ENCODE results near the gene ALK.

Gene ALK

GRCh38 chr2:29213888-29214291, 707.5 kb downstream of the ALK start:
- Histone ChIP-seq H3K27ac (ENCODE audit: low read depth, low read length, poor library complexity, severe bottlenecking) (no peak overlapping the region), H3K9me3 (ENCODE audit: low read length) (no peaks in the 10 kb centered on the region), H3K79me2 (ENCODE audit: insufficient read depth, low read length) (no peaks in the 10 kb centered on the region), H3K36me3 (ENCODE audit: insufficient read depth, low read length) (no peaks in the 10 kb centered on the region), H3K4me3 (ENCODE audit: low read depth, low read length, poor library complexity, severe bottlenecking) (no peak overlapping the region), H2AFZ (ENCODE audit: low read length) (no peak overlapping the region), H4K20me1 (ENCODE audit: insufficient read depth, low read length) (no peaks in the 10 kb centered on the region), H3K9me2 (ENCODE audit: low read depth, low read length) (no peaks in the 10 kb centered on the region), H3K4me2 (ENCODE audit: low read length) (no peak overlapping the region), H3F3A (ENCODE audit: insufficient read depth, low read length) (no peaks in the 10 kb centered on the region), H3K9ac (ENCODE audit: low read length) (no peak overlapping the region), H3K4me1 (ENCODE audit: insufficient read depth, low read length, severe bottlenecking) (no peaks in the 10 kb centered on the region), H3K27me3 (ENCODE audit: insufficient read depth, low read length) (0 out of 2 replicates have a peak, but pooled peaks cover 5% of the 10 kb centered on the region)
- TF ChIP-seq CTCF (IDR thresholded peaks at IDR 0.05; ENCODE audit: low read length) (no peak), EZH2 (IDR thresholded peaks at IDR 0.05; ENCODE audit: borderline replicate concordance, low read length) (no peak)

- no peak overlapping the region for H3K4me2 ChIP-seq (ENCODE audit: low read length)
- no peaks in the 10 kb centered on the region for H3K36me3 ChIP-seq (ENCODE audit: insufficient read depth, low read length)
Observed at GRCh38 chr2:29212009-29212408, 709.4 kb downstream of the ALK start.

GRCh38 chr2:29209551-29209950, 711.8 kb downstream of the ALK start:
- TF ChIP-seq EZH2 (IDR thresholded peaks at IDR 0.05; ENCODE audit: borderline replicate concordance, low read length) (no peak), CTCF (IDR thresholded peaks at IDR 0.05; ENCODE audit: low read length) (no peak)
- Histone ChIP-seq H3K4me2 (ENCODE audit: low read length) (no peak overlapping the region), H3F3A (ENCODE audit: insufficient read depth, low read length) (no peaks in the 10 kb centered on the region), H3K9me2 (ENCODE audit: low read depth, low read length) (no peaks in the 10 kb centered on the region), H3K4me1 (ENCODE audit: insufficient read depth, low read length, severe bottlenecking) (no peaks in the 10 kb centered on the region), H3K9ac (ENCODE audit: low read length) (no peak overlapping the region), H3K4me3 (ENCODE audit: low read depth, low read length, poor library complexity, severe bottlenecking) (no peak overlapping the region), H3K9me3 (ENCODE audit: low read length) (no peaks in the 10 kb centered on the region), H4K20me1 (ENCODE audit: insufficient read depth, low read length) (no peaks in the 10 kb centered on the region), H2AFZ (ENCODE audit: low read length) (no peak overlapping the region), H3K27ac (ENCODE audit: low read depth, low read length, poor library complexity, severe bottlenecking) (no peak overlapping the region), H3K27me3 (ENCODE audit: insufficient read depth, low read length) (no peaks in the 10 kb centered on the region), H3K36me3 (ENCODE audit: insufficient read depth, low read length) (no peaks in the 10 kb centered on the region), H3K79me2 (ENCODE audit: insufficient read depth, low read length) (no peaks in the 10 kb centered on the region)

More at GRCh38 chr2:29212009-29212408, 709.4 kb downstream of the ALK start:
- TF ChIP-seq CTCF (IDR thresholded peaks at IDR 0.05; ENCODE audit: low read length) = no peak
- Histone ChIP-seq H4K20me1 (ENCODE audit: insufficient read depth, low read length) (no peaks in the 10 kb centered on the region), H3K79me2 (ENCODE audit: insufficient read depth, low read length) (no peaks in the 10 kb centered on the region), H3K9me3 (ENCODE audit: low read length) (no peaks in the 10 kb centered on the region), H3K27ac (ENCODE audit: low read depth, low read length, poor library complexity, severe bottlenecking) (no peak overlapping the region), H3F3A (ENCODE audit: insufficient read depth, low read length) (no peaks in the 10 kb centered on the region), H3K9ac (ENCODE audit: low read length) (no peak overlapping the region), H3K4me3 (ENCODE audit: low read depth, low read length, poor library complexity, severe bottlenecking) (no peak overlapping the region), H3K9me2 (ENCODE audit: low read depth, low read length) (no peaks in the 10 kb centered on the region), H2AFZ (ENCODE audit: low read length) (no peak overlapping the region), H3K27me3 (ENCODE audit: insufficient read depth, low read length) (0 out of 2 replicates have a peak, but pooled peaks cover 5% of the 10 kb centered on the region), H3K4me1 (ENCODE audit: insufficient read depth, low read length, severe bottlenecking) (no peaks in the 10 kb centered on the region)
